HL-60 (cell line): ENCODE results near the gene PRDM2.

Source experiments
- DNase-seq, 2 experiments: peaks; one replicate each; pipeline ENCODE4 v3.0.0-alpha.2; 2010 to 2020; ENCODE audit warnings: low read depth in 1 of 2, low spot score in 1 of 2
- H3K27ac ChIP-seq: fragments of 250-450 bp; sonication (Bioruptor Pico); replicated peaks from 2 replicates; pipeline ENCODE4 v1.5.1; 2020; ENCODE audit warnings: mild to moderate bottlenecking, moderate library complexity
- H3K27me3 ChIP-seq: fragments of 250-450 bp; sonication (Bioruptor Pico); 2 replicates; pipeline ENCODE4 v1.5.1; 2021; ENCODE audit warnings: mild to moderate bottlenecking, moderate library complexity; ENCODE audit not compliant: insufficient read depth, poor library complexity, severe bottlenecking
- H3K4me3 ChIP-seq: replicated peaks from 2 replicates; pipeline ENCODE4 v1.5.1; 2011; ENCODE audit warnings: mild to moderate bottlenecking, control low read depth, low read length; ENCODE audit not compliant: insufficient read depth
- CTCF ChIP-seq: IDR thresholded peaks from one replicate; pipeline ENCODE4 v1.5.1; 2011; ENCODE audit warnings: low read length, control low read depth, inconsistent platforms; ENCODE audit not compliant: insufficient read depth
- GABPA ChIP-seq: IDR thresholded peaks from 2 replicates; pipeline ENCODE4 v1.6.1; 2012; ENCODE audit warnings: low read depth
- POLR2AphosphoS5 ChIP-seq: IDR thresholded peaks from 2 replicates; pipeline ENCODE4 v1.6.1; 2012; ENCODE audit warnings: low read depth
- REST ChIP-seq: IDR thresholded peaks from 2 replicates; pipeline ENCODE4 v1.6.1; 2012; ENCODE audit warnings: low read depth; ENCODE audit not compliant: insufficient replicate concordance
- SPI1 ChIP-seq: IDR thresholded peaks from 2 replicates; pipeline ENCODE4 v1.6.1; 2012; ENCODE audit warnings: low read depth, mild to moderate bottlenecking, borderline replicate concordance

The PRDM2 gene

DNA sequence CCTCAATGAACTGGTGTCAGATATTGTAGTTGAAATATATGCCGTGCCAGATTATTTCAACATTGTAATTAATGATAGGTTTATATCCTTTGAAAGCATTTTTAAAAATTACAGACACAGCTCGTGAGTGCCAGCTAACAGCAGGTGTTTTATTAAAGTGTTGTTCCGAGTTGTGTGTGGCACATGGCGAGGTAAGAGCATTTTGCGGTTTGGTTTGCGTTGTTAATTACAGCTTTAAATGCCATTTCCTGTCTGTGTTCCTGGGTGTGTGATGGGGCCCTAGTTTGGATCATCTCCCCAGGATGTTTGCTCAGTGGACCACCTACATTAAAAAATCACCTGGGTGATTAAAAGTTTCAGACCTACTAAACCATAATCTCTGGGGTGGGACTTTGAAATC, 97.4 kb downstream of the PRDM2 start:
- H3K4me3 ChIP-seq = no peak overlapping the region
- DNase-seq = no peak
- TF ChIP-seq CTCF (no peak), GABPA (no peak), REST (no peak), POLR2AphosphoS5 (no peak), SPI1 (no peak)
- no peaks in the 10 kb centered on the region for H3K27me3 ChIP-seq
- no peak overlapping the region for H3K27ac ChIP-seq

GRCh38 chr1:13798120-13798519, 98.1 kb downstream of the PRDM2 start:
- TF ChIP-seq SPI1 (no peak), POLR2AphosphoS5 (no peak), REST (no peak), GABPA (no peak), CTCF (no peak)
- no peak for DNase-seq
- H3K27ac ChIP-seq = no peak overlapping the region

GRCh38 chr1:13799502-13800283, 99.7 kb downstream of the PRDM2 start:
- no peak overlapping the region for H3K4me3 ChIP-seq
- no peaks in the 10 kb centered on the region for H3K27me3 ChIP-seq
- TF ChIP-seq REST = no peak
- TF ChIP-seq SPI1 = no peak
- TF ChIP-seq CTCF = no peak
- no peak for TF ChIP-seq GABPA
- no peak for TF ChIP-seq POLR2AphosphoS5
- no peak overlapping the region for H3K27ac ChIP-seq
- no peak for DNase-seq

More at GRCh38 chr1:13798120-13798519, 98.1 kb downstream of the PRDM2 start:
- Histone ChIP-seq H3K27me3 (no peaks in the 10 kb centered on the region), H3K4me3 (no peak overlapping the region)
